ENCODE data around the gene POU6F2. TPM values are rescaled to one million over a fixed set of nuclear protein-coding genes. Genes with fewer than 3 reads are reported as not detected.

Gene POU6F2
- total RNA-seq, 1 experiment from 2014 or later, result 0.27 TPM

- TF ChIP-seq REST (IDR thresholded peaks at IDR 0.05; ENCODE audit: low read depth) (no peak), SIN3A (IDR thresholded peaks at IDR 0.05; ENCODE audit: low read depth) (no peak), CTCF (IDR thresholded peaks at IDR 0.05 in 2 of 3, conservative IDR thresholded peaks at IDR 0.05 in 1 of 3; ENCODE audit: borderline replicate concordance in 1 of 3, insufficient read depth in 1 of 3, low read depth in 2 of 3, low read length in 2 of 3) (no peak), FOSL1 (IDR thresholded peaks at IDR 0.05; ENCODE audit: low read depth) (no peak), SP1 (IDR thresholded peaks at IDR 0.05; ENCODE audit: low read depth) (no peak)
- TF ChIP-seq, protein P1, sequence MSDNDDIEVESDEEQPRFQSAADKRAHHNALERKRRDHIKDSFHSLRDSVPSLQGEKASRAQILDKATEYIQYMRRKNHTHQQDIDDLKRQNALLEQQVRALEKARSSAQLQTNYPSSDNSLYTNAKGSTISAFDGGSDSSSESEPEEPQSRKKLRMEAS (IDR thresholded peaks at IDR 0.05), result no peak
Measured at GRCh38 chr7:39272111-39272510, 294.4 kb downstream of the POU6F2 start (continued).

DNA sequence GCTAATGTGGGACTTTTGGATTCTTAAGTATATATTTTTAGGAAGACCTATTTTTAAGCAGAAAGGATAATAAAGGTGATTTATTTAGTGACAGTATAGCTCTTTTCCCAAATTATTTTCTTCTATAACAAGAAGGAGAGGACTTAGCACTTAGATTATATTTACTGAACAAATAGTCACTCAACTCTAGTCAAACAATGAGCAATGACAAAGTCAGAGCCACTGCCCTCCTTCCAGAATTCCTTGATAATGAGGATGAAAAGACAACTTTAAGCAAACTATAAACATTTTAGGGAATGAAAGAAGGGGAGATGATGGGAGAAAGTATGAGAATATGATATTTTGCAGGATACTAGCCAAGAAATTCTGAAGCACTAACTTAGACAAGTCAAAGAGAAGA, 295.0 kb downstream of the POU6F2 start:
- ChIA-PET CTCF (no interaction called here), RAD21 (ENCODE audit: low non-redundant PET in 1 of 2, low total read pairs in 2 of 2, uncharacterized antibody in 2 of 2, unreplicated experiment in 2 of 2) (no interaction called here), POLR2A (no interaction called here)
- Histone ChIP-seq H2AFZ (ENCODE audit: low read depth, low read length, poor library complexity, severe bottlenecking) (no peak overlapping the region), H3K9me2 (ENCODE audit: insufficient read depth) (no peaks in the 10 kb centered on the region), H3K36me3 (ENCODE audit: control insufficient read depth in 1 of 2, insufficient read depth in 2 of 2, low read length in 2 of 2) (no peaks in the 10 kb centered on the region), H3K27me3 (ENCODE audit: insufficient read depth, low read length) (peaks cover 2% of the 10 kb centered on the region), H3K79me2 (ENCODE audit: insufficient read depth, low read length) (no peaks in the 10 kb centered on the region), H4K20me1 (ENCODE audit: insufficient read depth) (no peaks in the 10 kb centered on the region), H3K27ac (ENCODE audit: low read depth, low read length) (no peak overlapping the region), H3K4me2 (ENCODE audit: low read length) (no peak overlapping the region), H3K4me3 (replicated peaks in 1 of 2; ENCODE audit: low read depth in 1 of 2, low read length in 2 of 2) (no peak overlapping the region), H3K4me1 (ENCODE audit: control insufficient read depth in 1 of 2, insufficient read depth in 2 of 2, low read length in 2 of 2) (no peaks in the 10 kb centered on the region), H3K9me3 (ENCODE audit: control insufficient read depth in 1 of 2, insufficient read depth in 1 of 2, low read depth in 1 of 2, low read length in 2 of 2) (no peaks in the 10 kb centered on the region), H3K9ac (ENCODE audit: low read length) (no peak overlapping the region)
- BruUV-seq (replicated peaks), result no TSS peak
- intact Hi-C loops (cut with micrococcal nuclease), result no loop called here
- no peak for ATAC-seq
- DNase-seq (ENCODE audit: low read depth, low spot score), result no peak
- TF ChIP-seq CBX3 (IDR thresholded peaks at IDR 0.05; ENCODE audit: low read depth) (no peak), SRF (IDR thresholded peaks at IDR 0.05; ENCODE audit: low read depth) (no peak), EZH2 (IDR thresholded peaks at IDR 0.05) (no peak), YY1 (IDR thresholded peaks at IDR 0.05; ENCODE audit: extremely low read depth, insufficient replicate concordance, low read depth, low read length) (no peak), SP1 (IDR thresholded peaks at IDR 0.05; ENCODE audit: low read depth) (no peak), CTCF (IDR thresholded peaks at IDR 0.05 in 2 of 3, conservative IDR thresholded peaks at IDR 0.05 in 1 of 3; ENCODE audit: borderline replicate concordance in 1 of 3, insufficient read depth in 1 of 3, low read depth in 2 of 3, low read length in 2 of 3) (no peak), JUND (IDR thresholded peaks at IDR 0.05) (no peak), ZFX (IDR thresholded peaks at IDR 0.05) (no peak), CEBPB (IDR thresholded peaks at IDR 0.05; ENCODE audit: low read depth) (no peak), EZH2phosphoT487 (IDR thresholded peaks at IDR 0.05; ENCODE audit: borderline replicate concordance) (no peak), EGR1 (IDR thresholded peaks at IDR 0.05; ENCODE audit: low read depth) (no peak)
